NCI-H146 treated with DMSO at 0.1 percent for 48 hours (cell line): ENCODE measurements around the gene MKLN1.
"Not testable (repeated sequence)": the region's sequence is repeated elsewhere in the genome, so short reads cannot be mapped to it uniquely, and the experiment has no call there.

Experiments used
- DNase-seq: peaks from one replicate; lab custom pipeline; 2025; ENCODE audit not compliant: unreplicated experiment; lab: John Stamatoyannopoulos, UW

Gene MKLN1

GRCh38 chr7:131497454-131497853, 169.8 kb downstream of the MKLN1 start:
- no peak for DNase-seq

- DNase-seq = no peak
These were observed 170.7 kb downstream of the MKLN1 start for GRCh38 chr7:131498237-131498885.

- no peak for DNase-seq
These were observed 172.1 kb downstream of the MKLN1 start for GRCh38 chr7:131499801-131500200.

- DNase-seq = no peak
These were observed 172.7 kb downstream of the MKLN1 start for GRCh38 chr7:131500357-131500756.

GRCh38 chr7:131501422-131501821, 173.7 kb downstream of the MKLN1 start:
- DNase-seq = no peak

GRCh38 chr7:131501930-131502685, 174.4 kb downstream of the MKLN1 start:
- no peak for DNase-seq

- DNase-seq = no peak
These were observed 175.3 kb downstream of the MKLN1 start for GRCh38 chr7:131502810-131503508.

- no peak for DNase-seq
These were observed 176.0 kb downstream of the MKLN1 start for GRCh38 chr7:131503639-131504038.

- DNase-seq = no peak
These were observed 176.7 kb downstream of the MKLN1 start for GRCh38 chr7:131504157-131504899.

- not testable (repeated sequence) for DNase-seq
These were observed 177.5 kb downstream of the MKLN1 start for GRCh38 chr7:131505037-131505620.

- DNase-seq = no peak
These were observed 178.2 kb downstream of the MKLN1 start for GRCh38 chr7:131505636-131506557.

- no peak for DNase-seq
These were observed 178.9 kb downstream of the MKLN1 start for GRCh38 chr7:131506597-131506996.

GRCh38 chr7:131507592-131508331, 180.1 kb downstream of the MKLN1 start:
- peak; percentile 42 for DNase-seq

- no peak for DNase-seq
These were observed 181.2 kb downstream of the MKLN1 start for GRCh38 chr7:131508754-131509486.

- no peak for DNase-seq
These were observed 182.1 kb downstream of the MKLN1 start for GRCh38 chr7:131509781-131510180.

- no peak for DNase-seq
These were observed 183.4 kb downstream of the MKLN1 start for GRCh38 chr7:131511071-131511470.

- DNase-seq = no peak
These were observed 184.3 kb downstream of the MKLN1 start for GRCh38 chr7:131511774-131512535.
